ENCODE measurements around the gene ADPRH. TPM values are rescaled to one million over a fixed set of nuclear protein-coding genes. Genes with fewer than 3 reads are reported as not detected.
"Not testable (repeated sequence)": the region's sequence is repeated elsewhere in the genome, so short reads cannot be mapped to it uniquely, and the experiment has no call there.

ADPRH gene
- total RNA-seq, 1 donor from 2014 or later: 16.1 TPM

DNA sequence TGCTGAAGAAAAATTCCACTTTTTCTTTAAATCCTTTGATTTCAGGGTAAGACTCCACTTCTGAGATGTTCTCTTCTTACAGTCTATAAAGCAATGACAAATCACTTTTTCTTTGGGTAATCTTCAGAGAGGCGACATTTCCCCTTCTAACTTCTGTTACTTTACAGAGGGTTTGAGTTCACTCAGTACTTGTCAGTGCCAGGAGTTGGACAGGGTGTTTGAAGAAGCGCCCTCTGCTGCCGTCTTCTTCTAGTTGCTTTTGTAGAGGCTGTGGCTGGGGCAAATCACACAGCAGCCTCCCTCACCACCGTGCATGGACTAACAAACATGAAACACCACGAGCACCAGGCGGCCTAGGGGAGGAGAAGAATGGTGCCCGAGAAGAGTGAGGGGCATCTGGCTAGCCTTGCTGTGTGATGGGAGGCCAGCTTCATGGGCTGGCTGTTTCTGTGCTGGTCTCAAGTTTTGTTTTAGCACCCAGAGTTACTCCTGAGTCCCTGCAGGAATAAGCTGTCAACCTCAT, 19.8 kb upstream of the ADPRH start, which contains the start of gene CD80:
CD80 (minus strand) TSS at position 174 of the 523 bp plus-strand sequence. CDS start 1,886 bp downstream, outside the sequence.
- no peak for DNase-seq (ENCODE audit: low spot score)

DNA sequence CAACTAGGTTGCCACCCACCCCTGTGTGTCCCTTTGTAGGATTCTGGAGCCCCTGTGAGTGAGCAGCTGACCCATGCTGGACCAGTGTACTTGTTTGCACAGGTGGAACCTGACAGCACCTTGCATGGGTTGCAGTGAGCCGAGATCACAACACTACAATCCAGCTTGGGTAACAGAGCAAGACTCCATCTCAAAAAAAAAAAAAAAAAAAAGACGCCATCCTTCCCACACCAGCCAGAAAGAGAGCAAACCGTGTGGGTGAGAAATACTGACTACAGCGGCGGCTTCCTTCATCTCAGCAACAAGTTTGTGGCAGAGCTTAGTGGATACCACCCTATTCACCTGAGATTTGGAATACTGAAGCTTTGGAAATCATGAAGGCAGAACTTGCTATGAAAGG, 19.1 kb upstream of the ADPRH start:
- no peak for DNase-seq (ENCODE audit: low spot score)

DNA sequence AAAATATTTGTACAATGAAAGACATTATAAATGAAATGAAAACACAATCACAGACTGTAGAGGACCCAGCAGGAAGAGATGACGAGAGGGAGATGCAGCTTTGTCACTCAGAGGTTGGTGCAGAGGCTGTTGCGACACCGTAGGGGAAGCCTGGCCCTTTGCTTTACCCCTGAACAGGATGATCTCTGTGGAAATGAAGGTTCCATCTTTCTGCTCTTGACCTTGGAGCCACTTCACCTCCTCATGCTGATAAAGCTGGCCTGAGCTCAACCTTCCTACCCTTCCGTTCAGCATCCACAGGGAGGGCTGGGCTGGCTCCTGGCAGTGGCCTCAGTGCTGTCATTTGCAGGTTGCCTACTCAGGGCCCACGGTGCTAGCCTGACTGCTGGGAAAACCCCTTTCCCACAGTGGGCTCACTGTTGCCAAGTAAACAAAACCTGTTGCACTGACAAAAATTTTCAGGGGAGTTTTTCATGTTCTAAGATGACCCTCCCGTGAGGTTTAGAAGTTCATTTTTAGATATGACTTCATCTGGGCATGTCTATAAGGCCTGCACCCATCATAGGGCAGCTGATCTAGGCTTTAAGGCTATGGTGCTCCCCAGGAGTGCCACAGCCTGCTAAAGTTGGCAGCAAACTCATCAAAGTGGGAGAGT, 16.9 kb upstream of the ADPRH start:
- DNase-seq (ENCODE audit: low spot score): no peak

DNA sequence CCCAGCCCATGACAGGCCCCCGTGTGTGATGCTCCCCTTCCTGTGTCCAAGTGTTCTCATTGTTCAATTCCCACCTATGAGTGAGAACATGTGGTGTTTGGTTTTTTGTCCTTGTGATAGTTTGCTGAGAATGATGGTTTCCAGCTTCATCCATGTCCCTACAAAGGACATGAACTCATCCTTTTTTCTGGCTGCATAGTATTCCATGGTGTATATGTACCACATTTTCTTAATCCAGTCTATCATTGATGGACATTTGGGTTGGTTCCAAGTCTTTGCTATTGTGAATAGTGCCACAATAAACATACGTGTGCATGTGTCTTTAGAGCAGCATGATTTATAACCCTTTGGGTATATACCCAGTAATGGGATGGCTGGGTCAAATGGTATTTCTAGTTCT, 16.0 kb upstream of the ADPRH start:
- DNase-seq (ENCODE audit: low spot score): not testable (repeated sequence)

DNA sequence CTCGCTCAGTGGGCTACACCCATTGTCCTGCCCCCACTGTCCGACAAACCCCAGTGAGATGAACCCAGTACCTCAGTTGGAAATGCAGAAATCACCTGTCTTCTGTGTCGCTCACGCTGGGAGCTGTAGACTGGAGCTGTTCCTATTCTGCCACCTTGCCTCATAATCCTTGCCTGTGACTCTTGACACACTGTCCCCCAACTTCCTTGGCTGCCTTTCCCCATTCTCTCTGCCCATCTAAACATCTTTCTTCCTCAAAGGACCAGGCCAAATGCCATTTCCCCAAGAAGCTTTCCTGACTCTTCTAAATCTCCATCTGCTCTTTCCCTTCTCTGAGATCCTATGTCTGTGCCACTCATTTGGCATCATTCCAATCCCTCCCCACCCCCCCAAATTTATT, 10.1 kb upstream of the ADPRH start:
- no peak for DNase-seq (ENCODE audit: low spot score)

DNA sequence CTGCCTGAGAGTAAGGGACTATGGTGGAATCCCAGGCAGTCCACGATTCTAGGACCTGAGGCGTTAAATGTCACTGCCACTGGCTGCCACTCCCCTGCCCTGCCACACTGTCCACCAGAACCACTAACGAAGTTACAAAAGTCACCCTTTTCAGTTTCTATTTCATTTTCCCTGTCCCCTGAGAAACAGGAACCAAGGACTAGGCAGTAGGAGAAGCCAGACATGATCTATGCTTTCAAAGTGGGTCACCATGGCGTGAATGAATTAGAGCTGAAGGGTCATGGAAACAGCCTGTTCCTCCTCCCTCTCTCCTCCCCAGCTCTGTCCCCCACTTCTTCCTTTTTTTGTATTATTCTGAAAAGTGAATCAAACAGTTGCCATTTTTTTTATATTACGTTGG, 9.1 kb upstream of the ADPRH start:
- no peak for DNase-seq (ENCODE audit: low spot score)

DNA sequence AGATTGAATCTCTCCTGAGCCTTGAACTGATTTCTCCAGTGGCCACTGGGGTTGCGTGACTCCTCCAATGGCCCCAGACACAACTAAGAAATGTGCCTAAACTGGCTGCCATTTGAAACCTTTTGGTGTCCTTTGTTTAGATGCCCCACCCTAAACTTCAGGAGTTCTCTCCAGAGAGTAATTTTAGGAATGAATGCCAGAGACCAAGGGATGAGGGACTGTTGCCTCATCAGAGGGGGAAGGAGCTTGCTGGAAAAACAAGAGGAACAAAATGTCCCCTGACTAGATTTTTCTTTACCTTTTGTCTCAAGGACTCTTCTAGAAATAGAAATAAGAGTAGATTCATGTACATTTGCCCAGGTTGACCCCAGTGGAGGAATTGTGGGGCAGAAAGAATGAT, 8.1 kb upstream of the ADPRH start:
- no peak for DNase-seq (ENCODE audit: low spot score)

DNA sequence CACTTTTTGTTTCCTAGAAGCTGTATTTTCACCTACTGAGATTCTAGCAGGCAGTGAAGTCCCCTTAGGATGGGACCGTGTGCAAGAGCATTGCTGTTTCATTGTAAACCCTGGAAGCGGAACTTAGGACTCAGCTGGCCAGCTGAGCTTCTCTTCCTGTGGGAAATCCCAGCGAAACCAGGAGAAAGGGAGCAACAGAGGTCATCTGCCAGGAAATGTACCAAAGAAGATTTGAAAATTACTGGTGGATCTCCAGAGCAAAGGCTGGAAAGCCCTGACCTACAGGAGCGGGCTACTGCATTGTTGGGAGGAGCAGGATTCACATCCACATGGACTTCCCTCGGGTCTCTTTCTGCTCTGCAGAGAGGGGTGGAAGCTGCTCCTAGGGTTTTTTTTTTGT, 7.6 kb upstream of the ADPRH start:
- DNase-seq (ENCODE audit: low spot score): no peak

DNA sequence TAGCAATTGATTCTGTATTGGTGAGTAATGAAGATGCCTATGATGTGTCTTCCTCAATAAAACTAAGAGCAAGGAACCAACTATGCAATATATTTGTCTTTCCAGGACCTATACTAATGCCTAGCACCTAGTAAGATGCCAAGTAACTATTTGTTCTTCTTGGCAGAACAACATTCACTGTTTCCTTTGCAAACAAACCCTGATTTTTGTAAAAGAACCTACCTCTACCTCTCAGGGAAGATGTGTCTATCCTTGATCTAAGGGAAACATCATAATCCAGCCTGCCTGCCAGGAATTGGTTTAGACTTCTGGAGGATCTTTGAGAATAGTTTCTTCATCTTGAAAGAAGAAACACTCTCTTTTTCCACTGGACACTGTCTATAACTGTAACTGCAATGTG, 3.8 kb upstream of the ADPRH start:
- no peak for DNase-seq (ENCODE audit: low spot score)

DNA sequence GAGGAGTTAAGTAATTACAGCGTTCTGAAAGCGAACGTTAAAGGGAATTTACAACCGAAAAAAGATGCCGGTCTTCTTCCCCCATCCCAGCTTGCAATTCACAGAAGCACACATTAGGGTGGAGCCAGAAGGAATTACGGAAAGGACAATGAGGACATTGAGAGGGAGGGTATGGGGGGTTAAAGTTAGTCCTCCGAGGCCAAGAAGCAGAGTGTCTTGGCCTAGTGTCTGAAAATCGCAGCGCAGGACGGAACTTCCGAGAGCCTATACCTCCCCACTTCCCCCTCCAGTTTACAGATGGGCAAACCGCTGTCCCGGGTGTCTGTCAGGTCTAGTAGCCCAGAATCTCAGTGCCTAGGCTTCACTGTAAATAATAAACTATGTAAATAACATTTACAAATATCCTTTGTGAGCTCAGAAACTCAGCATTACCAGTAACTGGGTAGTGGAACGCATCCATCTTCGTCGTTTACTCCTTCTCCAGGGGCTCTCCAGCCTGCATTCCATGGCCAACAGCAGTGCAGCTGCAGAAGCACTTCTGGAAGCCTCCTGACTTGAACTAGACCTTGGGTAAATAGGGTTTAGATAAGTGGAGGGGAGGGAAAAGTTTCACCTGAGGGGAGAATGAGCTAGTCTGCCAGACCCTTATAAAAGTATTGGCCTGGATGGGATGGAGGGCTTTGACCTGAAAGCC, 922 bp downstream of the ADPRH start:
- DNase-seq (ENCODE audit: low spot score): no peak

DNA sequence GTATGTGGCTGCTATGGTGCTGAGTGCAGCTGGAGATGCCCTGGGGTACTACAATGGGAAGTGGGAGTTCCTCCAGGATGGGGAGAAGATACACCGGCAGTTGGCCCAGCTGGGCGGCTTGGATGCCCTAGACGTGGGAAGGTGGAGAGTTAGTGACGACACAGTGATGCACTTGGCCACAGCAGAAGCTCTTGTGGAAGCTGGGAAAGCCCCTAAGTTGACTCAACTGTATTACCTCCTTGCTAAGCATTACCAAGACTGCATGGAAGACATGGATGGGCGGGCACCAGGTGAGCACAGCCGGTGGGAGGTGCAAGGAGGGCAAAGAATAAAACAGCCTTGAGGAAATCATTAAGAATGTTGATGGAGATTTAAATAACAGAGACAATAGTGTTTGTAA, 2.9 kb downstream of the ADPRH start:
- no peak for DNase-seq (ENCODE audit: low spot score)

DNA sequence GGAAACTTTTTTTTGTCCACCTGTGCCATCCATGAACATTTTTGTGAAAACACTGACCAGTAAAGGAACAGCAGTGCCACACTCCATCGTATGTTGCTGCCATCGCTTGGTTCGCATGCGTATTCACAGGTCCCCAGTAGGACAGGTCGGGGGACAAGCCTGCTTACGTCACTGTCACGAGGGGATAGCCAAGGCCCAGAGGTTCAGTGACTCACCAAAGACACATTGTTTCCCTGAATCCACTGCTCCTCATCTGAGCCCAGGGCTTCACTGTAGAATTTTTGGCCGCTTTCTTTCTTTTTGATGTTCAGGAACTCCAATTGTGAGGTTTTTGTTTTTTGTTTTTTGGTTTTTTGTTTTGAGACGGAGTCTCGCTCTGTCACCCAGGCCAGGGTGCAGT, 5.9 kb downstream of the ADPRH start:
- DNase-seq (ENCODE audit: low spot score): no peak

DNA sequence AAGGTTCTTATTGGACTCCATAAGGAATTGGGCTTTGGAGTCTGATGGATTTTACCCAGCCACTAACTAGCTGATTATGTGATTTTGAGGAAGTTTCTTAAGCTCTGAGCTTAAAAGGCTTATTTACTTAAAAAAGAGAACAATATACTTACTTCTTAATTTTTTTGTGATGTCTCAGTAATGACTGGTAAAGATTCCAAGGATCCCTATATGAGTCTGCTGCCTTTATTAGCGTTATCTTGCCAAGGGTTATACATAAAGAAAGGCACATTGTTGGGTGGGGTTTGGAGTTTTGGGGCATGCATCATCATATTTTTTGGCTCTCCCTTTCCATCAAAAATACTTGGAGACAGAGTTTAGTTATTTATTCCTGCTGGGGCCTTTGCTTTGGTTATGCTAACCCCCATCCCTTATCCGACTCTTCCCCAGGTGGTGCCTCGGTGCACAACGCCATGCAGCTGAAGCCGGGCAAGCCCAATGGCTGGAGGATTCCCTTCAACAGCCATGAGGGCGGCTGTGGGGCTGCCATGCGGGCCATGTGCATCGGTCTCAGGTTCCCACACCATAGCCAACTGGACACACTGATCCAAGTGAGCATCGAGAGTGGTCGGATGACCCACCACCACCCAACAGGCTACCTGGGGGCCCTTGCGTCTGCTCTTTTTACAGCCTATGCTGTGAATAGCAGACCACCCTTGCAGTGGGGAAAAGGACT, 6.7 kb downstream of the ADPRH start:
- no peak for DNase-seq (ENCODE audit: low spot score)

DNA sequence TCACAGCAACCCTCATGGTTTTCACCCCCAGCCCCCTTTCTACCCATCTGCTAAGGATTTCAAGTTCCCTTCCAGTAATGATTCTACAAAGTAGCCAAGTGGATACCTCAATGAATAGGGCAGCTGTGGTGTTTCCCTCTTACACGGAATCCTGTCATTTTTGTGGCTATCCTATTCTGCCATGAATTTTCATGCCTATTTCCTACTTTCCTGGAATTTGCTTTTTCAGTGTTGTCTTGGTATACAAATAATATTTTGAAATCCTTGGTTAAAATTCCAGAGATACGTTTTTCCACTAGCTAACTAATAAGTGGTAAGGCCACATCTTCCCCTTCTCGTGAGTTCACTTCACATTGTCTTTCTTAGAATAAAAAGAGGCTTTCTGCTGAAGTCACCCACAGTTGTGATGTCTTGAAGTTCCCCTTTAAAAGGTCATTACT, 7.5 kb downstream of the ADPRH start:
- no peak for DNase-seq (ENCODE audit: low spot score)

DNA sequence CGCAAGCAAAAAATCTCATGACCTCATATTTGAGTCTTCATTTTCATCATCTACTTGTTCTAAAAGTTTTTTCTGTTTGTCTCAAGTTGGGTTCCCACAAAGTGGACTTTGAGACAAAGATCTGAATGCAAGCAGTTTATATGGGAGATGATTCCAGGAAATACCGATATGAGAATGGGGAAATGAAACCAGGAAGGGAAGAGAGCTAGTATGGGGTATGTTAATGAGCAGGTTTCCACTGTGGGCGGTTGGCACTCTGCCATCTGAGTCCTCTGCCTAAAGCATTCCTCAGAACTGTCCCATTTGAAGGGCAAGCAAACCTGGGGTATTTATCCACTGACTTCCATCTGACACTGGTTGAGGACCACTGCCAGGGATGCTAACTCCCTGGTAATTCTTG, 8.8 kb downstream of the ADPRH start:
- no peak for DNase-seq (ENCODE audit: low spot score)

DNA sequence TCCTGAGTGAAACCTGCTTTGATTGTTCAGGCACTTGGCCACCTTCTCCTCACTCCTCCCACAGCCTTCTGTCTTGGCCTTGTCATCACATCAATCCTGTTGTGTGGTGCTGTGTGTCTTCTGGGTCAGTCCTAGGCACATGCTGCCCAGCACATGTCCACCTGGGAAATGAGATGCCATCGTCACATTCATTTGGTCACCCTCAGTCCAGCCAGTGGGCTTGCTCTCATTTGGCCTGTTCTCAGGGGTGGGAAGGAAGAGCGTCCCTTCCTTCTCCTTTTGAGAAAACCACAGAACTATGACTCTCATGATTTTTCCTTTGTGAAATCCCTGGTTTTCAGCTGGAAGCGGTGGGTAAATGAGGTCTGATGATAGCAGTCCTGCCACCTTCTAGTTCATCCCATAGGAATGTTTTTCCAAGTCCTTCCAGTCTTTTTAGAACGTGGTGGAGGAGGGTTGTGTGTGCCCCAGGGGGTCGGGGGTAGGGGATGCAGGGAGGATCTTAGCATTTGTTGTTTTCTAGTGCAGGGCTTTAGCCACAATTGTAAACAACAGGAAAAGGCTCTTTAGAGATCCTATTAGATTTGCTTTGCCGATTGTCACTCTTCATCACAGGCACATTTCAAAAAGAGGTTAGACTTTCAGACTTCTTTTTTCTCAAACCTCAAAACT, 9.9 kb downstream of the ADPRH start:
- DNase-seq (ENCODE audit: low spot score): no peak

DNA sequence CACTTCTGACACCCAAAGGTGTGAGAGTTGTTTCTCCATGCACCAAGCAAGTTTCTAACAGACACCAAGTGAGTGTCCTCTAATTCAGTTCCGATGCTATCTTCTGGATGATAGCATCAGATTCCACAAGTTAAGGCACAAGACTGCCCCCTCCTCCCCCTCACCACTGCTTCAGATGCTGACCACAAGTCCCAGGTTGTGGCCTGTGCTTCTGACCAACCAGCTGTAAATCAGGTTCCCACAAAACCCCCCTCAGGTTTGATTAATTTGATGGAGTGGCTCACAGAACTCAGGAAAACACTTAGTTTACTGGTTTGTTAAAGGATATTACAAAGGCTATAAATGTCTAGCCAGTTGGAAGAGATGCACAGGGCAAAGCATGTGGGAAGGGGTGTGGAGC, 11.4 kb downstream of the ADPRH start:
- DNase-seq (ENCODE audit: low spot score): no peak

DNA sequence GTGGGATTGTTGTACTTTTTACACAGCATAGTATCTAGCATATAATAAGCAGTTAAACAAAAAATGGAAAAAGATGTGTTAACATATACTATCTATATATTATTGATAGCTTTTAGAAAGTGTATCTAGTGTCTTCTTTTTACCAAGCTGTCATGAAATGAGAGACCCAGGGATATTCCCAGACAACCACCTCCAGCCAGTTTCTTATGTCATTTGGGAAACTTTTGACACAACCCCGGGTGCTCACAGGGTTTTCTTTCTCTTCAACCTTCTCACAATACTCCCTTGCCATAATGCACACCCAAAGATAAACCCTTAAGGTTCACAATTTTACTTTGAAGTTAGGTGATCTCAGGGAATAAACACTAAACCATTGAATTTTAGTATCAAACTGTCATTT, 13.6 kb downstream of the ADPRH start:
- DNase-seq (ENCODE audit: low spot score): no peak

DNA sequence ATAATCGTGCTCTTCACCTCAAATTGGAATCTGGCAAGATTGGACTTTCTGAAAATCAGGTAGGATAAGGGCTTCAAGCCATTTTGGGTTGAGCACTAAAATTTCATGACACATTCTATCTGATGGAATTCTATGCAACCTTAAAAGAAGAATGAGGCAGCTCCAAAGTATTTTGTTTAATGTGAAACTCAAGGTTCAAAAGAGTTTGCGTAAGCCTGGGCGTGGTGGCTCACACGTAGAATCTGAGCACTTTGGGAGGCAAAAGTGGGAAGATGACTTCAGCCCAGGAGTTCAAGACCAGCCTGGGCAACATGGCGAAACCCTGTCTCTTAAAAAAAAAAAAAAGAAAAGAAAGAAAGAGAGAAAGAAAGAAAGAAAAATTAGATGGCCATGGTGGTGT, 14.8 kb downstream of the ADPRH start:
- no peak for DNase-seq (ENCODE audit: low spot score)

DNA sequence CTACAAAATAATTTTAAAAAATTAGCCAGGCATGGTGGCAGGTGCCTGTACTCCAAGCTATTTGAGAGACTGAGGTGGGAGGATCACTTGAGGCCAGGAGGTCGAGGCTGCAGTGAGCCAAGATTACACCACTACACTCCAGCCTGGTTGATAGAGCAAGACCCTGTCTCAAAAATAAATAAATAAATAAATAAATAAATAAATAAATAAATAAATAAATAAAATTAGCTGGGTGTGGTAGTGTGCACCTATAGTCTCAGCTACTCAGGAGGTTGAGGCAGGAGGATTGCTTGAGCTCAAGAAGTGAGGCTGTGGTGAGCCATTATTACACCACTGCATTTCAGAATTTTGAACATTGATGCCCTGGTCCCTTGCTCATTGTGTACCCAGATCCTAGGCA, 15.6 kb downstream of the ADPRH start:
- not testable (repeated sequence) for DNase-seq (ENCODE audit: low spot score)

DNA sequence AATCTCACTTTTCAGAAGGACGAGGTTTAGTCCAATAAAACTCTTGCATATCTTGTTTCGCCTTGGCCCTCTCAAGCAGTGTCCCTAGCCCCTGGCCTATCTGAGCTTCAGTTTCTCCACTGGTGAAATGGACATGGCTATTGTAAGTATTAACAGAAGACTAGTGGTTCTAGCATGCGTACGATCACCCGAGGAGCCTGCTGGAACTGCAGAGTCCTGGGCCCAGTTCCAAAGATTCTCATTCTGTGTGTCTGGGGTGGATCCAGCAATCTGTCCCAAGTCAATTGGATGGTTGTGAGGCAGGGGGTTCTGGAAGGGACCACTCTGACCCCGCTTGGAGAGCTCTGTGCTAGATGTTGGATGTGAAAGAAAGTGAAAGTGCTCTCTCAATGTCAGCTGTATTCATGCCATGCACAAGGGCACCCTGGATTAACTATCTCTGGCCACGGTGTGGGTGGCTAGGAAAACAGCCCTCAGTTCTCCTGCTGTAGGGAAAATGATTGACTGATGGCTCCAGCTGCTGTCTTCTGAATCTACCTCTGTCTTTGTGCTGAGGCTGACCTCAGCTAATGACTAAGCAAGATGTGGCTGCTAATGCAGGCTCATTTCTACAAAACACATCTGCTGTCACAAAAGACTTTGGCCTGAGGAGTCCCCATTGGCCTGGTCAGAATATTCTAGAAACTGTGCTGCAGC, 16.5 kb downstream of the ADPRH start:
- DNase-seq (ENCODE audit: low spot score): no peak

Measured in mesenteric fat pad (tissue), 1 donor.